OCI-LY1 (cell line): ENCODE data around the gene WASF1.

Experiments
- H2AFZ ChIP-seq: fragments of 200-600 bp; sonication (generic), shearing (Covaris generic); 2 replicates; pipeline ENCODE4 v1.6.0; 2014; ENCODE audit warnings: antibody characterized with exemption, mild to moderate bottlenecking, low read length
- H3F3A ChIP-seq: fragments of 200-600 bp; sonication (generic), shearing (Covaris generic); 2 replicates; pipeline ENCODE4 v1.6.0; 2014; ENCODE audit warnings: mild to moderate bottlenecking, antibody characterized with exemption, low read length, moderate library complexity; ENCODE audit not compliant: insufficient read depth
- H3K27ac ChIP-seq: fragments of 200-600 bp; sonication (generic); 2 replicates; pipeline ENCODE4 v1.5.1; 2014; ENCODE audit warnings: low read length, mixed run types, mild to moderate bottlenecking, low read depth; ENCODE audit not compliant: poor library complexity, severe bottlenecking
- H3K27me3 ChIP-seq: fragments of 200-600 bp; sonication (generic); 2 replicates; pipeline ENCODE4 v1.6.0; 2014; ENCODE audit warnings: antibody characterized with exemption, mild to moderate bottlenecking, low read length, moderate library complexity; ENCODE audit not compliant: insufficient read depth
- H3K36me3 ChIP-seq: fragments of 200-600 bp; sonication (generic); 2 replicates; pipeline ENCODE4 v1.6.1; 2014; ENCODE audit warnings: mild to moderate bottlenecking, antibody characterized with exemption, low read length, moderate library complexity, mixed read lengths; ENCODE audit not compliant: insufficient read depth
- H3K4me1 ChIP-seq: fragments of 200-600 bp; sonication (generic); 2 replicates; pipeline ENCODE4 v1.5.1; 2014; ENCODE audit warnings: mild to moderate bottlenecking, low read length, moderate library complexity; ENCODE audit not compliant: insufficient read depth, severe bottlenecking
- H3K4me2 ChIP-seq: fragments of 200-600 bp; sonication (generic), shearing (Covaris generic); 2 replicates; pipeline ENCODE4 v1.6.1; 2014; ENCODE audit warnings: low read length
- H3K4me3 ChIP-seq: fragments of 200-600 bp; sonication (generic); 2 replicates; pipeline ENCODE4 v1.5.1; 2014; ENCODE audit warnings: low read length, low read depth, mild to moderate bottlenecking, mixed read lengths; ENCODE audit not compliant: poor library complexity, severe bottlenecking
- H3K79me2 ChIP-seq: fragments of 200-600 bp; shearing (Covaris generic); 2 replicates; pipeline ENCODE4 v1.6.1; 2016; ENCODE audit warnings: mixed run types, low read length, mixed read lengths; ENCODE audit not compliant: insufficient read depth
- H3K9ac ChIP-seq: fragments of 200-600 bp; sonication (generic), shearing (Covaris generic); 2 replicates; pipeline ENCODE4 v1.6.1; 2014; ENCODE audit warnings: mild to moderate bottlenecking, low read length, mixed read lengths
- H3K9me2 ChIP-seq: fragments of 200-600 bp; sonication (generic), shearing (Covaris generic); 2 replicates; pipeline ENCODE4 v1.6.1; 2014; ENCODE audit warnings: low read depth, mild to moderate bottlenecking, low read length, mixed read lengths
- H3K9me3 ChIP-seq: fragments of 200-600 bp; shearing (Covaris generic); 2 replicates; pipeline ENCODE4 v1.6.1; 2014; ENCODE audit warnings: low read length, mixed read lengths
- H4K20me1 ChIP-seq: fragments of 200-600 bp; sonication (generic), shearing (Covaris generic); 2 replicates; pipeline ENCODE4 v1.6.0; 2016; ENCODE audit warnings: mild to moderate bottlenecking, low read length; ENCODE audit not compliant: insufficient read depth
- EZH2 ChIP-seq: fragments of 200-600 bp; sonication (generic), shearing (Covaris generic); IDR thresholded peaks from 2 replicates; pipeline ENCODE4 v1.8.0; 2017; ENCODE audit warnings: borderline replicate concordance, mixed run types, mild to moderate bottlenecking, antibody characterized with exemption, low read length, moderate library complexity, mixed read lengths
- TF ChIP-seq, protein P1 (sequence below): fragments of 200-600 bp; sonication (generic), shearing (Covaris generic); IDR thresholded peaks from 2 replicates; pipeline ENCODE4 v1.5.1; 2017; ENCODE audit warnings: mild to moderate bottlenecking, antibody characterized with exemption, low read length, moderate library complexity, mixed read lengths

WASF1 gene

DNA sequence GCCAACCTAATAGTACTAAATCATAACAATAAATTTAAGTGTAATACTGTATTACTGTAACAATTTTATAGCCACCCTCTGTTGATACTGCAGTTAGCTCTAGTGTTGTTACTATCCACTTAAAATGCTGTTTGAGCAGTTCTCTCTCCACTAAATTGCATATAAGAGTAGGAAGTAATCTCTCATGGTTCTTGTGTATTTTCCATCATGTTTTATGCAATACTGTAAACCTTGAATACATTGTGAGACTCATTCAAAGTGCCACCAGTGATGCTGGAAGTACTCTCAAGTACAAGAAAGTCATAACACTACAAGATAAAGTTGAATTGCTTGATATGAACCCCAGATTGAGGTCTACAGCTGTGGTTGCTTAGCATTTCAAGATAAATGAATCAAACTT, 65.5 kb downstream of the WASF1 start:
- no peak overlapping the region for H3K4me2 ChIP-seq
- no peaks in the 10 kb centered on the region for H3F3A ChIP-seq
- no peaks in the 10 kb centered on the region for H3K4me1 ChIP-seq
- H3K9me2 ChIP-seq, result no peaks in the 10 kb centered on the region
- no peak overlapping the region for H3K27ac ChIP-seq
- no peaks in the 10 kb centered on the region for H3K27me3 ChIP-seq
- TF ChIP-seq, protein P1, sequence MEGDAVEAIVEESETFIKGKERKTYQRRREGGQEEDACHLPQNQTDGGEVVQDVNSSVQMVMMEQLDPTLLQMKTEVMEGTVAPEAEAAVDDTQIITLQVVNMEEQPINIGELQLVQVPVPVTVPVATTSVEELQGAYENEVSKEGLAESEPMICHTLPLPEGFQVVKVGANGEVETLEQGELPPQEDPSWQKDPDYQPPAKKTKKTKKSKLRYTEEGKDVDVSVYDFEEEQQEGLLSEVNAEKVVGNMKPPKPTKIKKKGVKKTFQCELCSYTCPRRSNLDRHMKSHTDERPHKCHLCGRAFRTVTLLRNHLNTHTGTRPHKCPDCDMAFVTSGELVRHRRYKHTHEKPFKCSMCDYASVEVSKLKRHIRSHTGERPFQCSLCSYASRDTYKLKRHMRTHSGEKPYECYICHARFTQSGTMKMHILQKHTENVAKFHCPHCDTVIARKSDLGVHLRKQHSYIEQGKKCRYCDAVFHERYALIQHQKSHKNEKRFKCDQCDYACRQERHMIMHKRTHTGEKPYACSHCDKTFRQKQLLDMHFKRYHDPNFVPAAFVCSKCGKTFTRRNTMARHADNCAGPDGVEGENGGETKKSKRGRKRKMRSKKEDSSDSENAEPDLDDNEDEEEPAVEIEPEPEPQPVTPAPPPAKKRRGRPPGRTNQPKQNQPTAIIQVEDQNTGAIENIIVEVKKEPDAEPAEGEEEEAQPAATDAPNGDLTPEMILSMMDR, result no peak
- no peak for TF ChIP-seq EZH2
- no peak overlapping the region for H2AFZ ChIP-seq
- H3K4me3 ChIP-seq, result no peak overlapping the region
- H3K9ac ChIP-seq, result no peak overlapping the region
- no peaks in the 10 kb centered on the region for H3K36me3 ChIP-seq
- no peaks in the 10 kb centered on the region for H3K9me3 ChIP-seq
- H4K20me1 ChIP-seq, result no peaks in the 10 kb centered on the region
- no peaks in the 10 kb centered on the region for H3K79me2 ChIP-seq

DNA sequence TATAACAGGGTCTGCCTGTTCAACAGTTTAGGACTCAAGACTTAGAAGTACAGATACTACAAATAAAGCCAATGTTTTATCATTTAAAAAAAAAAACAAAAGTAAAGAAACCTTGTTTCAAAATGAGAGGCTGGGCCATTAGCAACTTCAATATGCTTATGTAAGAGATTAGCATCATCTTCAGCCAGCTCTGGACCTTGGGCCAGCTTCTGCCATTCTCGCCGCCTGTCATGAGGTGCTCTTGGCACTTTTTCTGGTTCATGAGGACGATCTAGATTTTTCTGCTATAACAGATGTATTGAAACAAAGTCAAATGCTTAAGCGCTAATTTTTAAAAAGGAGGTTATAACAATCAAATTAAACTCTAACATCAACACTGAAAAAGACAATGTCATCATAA, 74.2 kb downstream of the WASF1 start:
- H4K20me1 ChIP-seq, result no peaks in the 10 kb centered on the region
- no peak overlapping the region for H3K9ac ChIP-seq
- no peaks in the 10 kb centered on the region for H3K36me3 ChIP-seq
- peaks cover 12% of the 10 kb centered on the region for H3K4me1 ChIP-seq
- H3K9me2 ChIP-seq, result no peaks in the 10 kb centered on the region
- H3K4me2 ChIP-seq, result no peak overlapping the region
- H3K4me3 ChIP-seq, result no peak overlapping the region
- H3K27me3 ChIP-seq, result no peaks in the 10 kb centered on the region
- no peaks in the 10 kb centered on the region for H3F3A ChIP-seq
- no peaks in the 10 kb centered on the region for H3K9me3 ChIP-seq
- no peak overlapping the region for H2AFZ ChIP-seq
- no peak overlapping the region for H3K27ac ChIP-seq
- no peaks in the 10 kb centered on the region for H3K79me2 ChIP-seq
- TF ChIP-seq, protein P1, result no peak
- no peak for TF ChIP-seq EZH2

DNA sequence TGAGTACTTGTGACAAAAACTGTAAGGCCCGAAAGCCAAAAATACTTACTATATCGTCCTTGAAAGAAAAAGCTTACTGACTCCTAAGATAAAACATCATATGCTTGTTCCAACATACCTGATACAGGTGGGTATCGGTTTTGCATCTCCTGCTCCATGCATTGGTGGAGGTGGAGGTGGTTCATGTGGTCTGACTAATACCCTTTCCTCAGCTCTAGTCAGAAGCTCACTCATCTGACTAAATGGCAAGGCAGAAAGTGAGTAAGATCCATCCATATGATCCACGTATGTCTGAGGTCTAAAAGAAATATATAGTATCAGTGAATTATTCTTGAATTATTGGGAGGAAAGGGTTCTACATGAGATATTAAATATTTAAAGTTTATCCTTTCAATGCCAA, 76.2 kb downstream of the WASF1 start:
- no peaks in the 10 kb centered on the region for H3K9me3 ChIP-seq
- H4K20me1 ChIP-seq, result no peaks in the 10 kb centered on the region
- H3K79me2 ChIP-seq, result no peaks in the 10 kb centered on the region
- H2AFZ ChIP-seq, result no peak overlapping the region
- H3K9ac ChIP-seq, result no peak overlapping the region
- H3K27ac ChIP-seq, result no peak overlapping the region
- no peaks in the 10 kb centered on the region for H3K9me2 ChIP-seq
- H3K27me3 ChIP-seq, result no peaks in the 10 kb centered on the region
- no peaks in the 10 kb centered on the region for H3F3A ChIP-seq
- H3K36me3 ChIP-seq, result no peaks in the 10 kb centered on the region
- no peak for TF ChIP-seq EZH2
- TF ChIP-seq, protein P1, result no peak
- H3K4me3 ChIP-seq, result no peak overlapping the region
- no peak overlapping the region for H3K4me2 ChIP-seq
- peaks cover 12% of the 10 kb centered on the region for H3K4me1 ChIP-seq
